ENCODE measurements around the gene IGLL1. TPM values are rescaled to one million over a fixed set of nuclear protein-coding genes. Genes with fewer than 3 reads are reported as not detected.

IGLL1 gene
- polyA plus RNA-seq, 1 donor (not counting 4 experiments of a cell fraction or from before 2014, with no cell fraction given), result not detected

GRCh38 chr22:23571486-23571885 is 8.6 kb downstream of the IGLL1 start:
- H3K9me3 ChIP-seq (ENCODE audit: control insufficient read depth, low read depth, low read length), result no peaks in the 10 kb centered on the region
- DNase-seq (ENCODE audit: low read depth, low spot score) (no peak), FAIRE-seq (no peak)
- H3K4me2 ChIP-seq (ENCODE audit: control insufficient read depth, extremely low read depth, insufficient read depth, low read depth, low read length), result no peak overlapping the region
- H3K36me3 ChIP-seq (ENCODE audit: control insufficient read depth in 2 of 2, extremely low read depth in 1 of 2, insufficient read depth in 2 of 2, low read length in 2 of 2), result no peaks in the 10 kb centered on the region
- no peak overlapping the region for H3K4me3 ChIP-seq (ENCODE audit: control insufficient read depth in 2 of 3, extremely low read depth in 1 of 3, insufficient read depth in 2 of 3, low read depth in 1 of 3, low read length in 3 of 3)
- no peak overlapping the region for H2AFZ ChIP-seq (ENCODE audit: control insufficient read depth, low read length)
- peaks cover 14% of the 10 kb centered on the region for H3K27me3 ChIP-seq (ENCODE audit: control insufficient read depth, extremely low read depth, insufficient read depth, low read length)
- H3K4me1 ChIP-seq (ENCODE audit: control insufficient read depth, extremely low read depth, insufficient read depth, low read length), result no peaks in the 10 kb centered on the region
- H3K27ac ChIP-seq (ENCODE audit: control insufficient read depth, insufficient read depth, low read length), result no peak overlapping the region
- no peaks in the 10 kb centered on the region for H3K9me1 ChIP-seq (ENCODE audit: control insufficient read depth, extremely low read depth, insufficient read depth, low read length)
- no peak overlapping the region for H3K9ac ChIP-seq (ENCODE audit: control insufficient read depth, extremely low read depth, insufficient read depth, low read length)
- no peaks in the 10 kb centered on the region for H3K79me2 ChIP-seq (ENCODE audit: control insufficient read depth, insufficient read depth, low read length)
- H4K20me1 ChIP-seq (ENCODE audit: control insufficient read depth, extremely low read depth, insufficient read depth, low read length), result no peaks in the 10 kb centered on the region
- TF ChIP-seq EZH2 (IDR thresholded peaks at IDR 0.05; ENCODE audit: low read length), result no peak
- TF ChIP-seq CTCF (optimal IDR thresholded peaks at IDR 0.05 in 1 of 3, IDR thresholded peaks at IDR 0.05 in 1 of 3, conservative IDR thresholded peaks at IDR 0.05 in 1 of 3; ENCODE audit: extremely low read depth in 1 of 3, insufficient read depth in 2 of 3, low read length in 3 of 3), result no peak
- dilution Hi-C loops (cut with MboI; ENCODE audit: extremely low pct_ligation_motif_present, low sequenced_read_pairs), result no loop called here

GRCh38 chr22:23570681-23571080 is 9.4 kb downstream of the IGLL1 start:
- Histone ChIP-seq H3K4me1 (ENCODE audit: control insufficient read depth, extremely low read depth, insufficient read depth, low read length) (no peaks in the 10 kb centered on the region), H3K36me3 (ENCODE audit: control insufficient read depth in 2 of 2, extremely low read depth in 1 of 2, insufficient read depth in 2 of 2, low read length in 2 of 2) (no peaks in the 10 kb centered on the region), H3K4me3 (ENCODE audit: control insufficient read depth in 2 of 3, extremely low read depth in 1 of 3, insufficient read depth in 2 of 3, low read depth in 1 of 3, low read length in 3 of 3) (no peak overlapping the region), H3K27ac (ENCODE audit: control insufficient read depth, insufficient read depth, low read length) (no peak overlapping the region), H3K9me3 (ENCODE audit: control insufficient read depth, low read depth, low read length) (no peaks in the 10 kb centered on the region), H3K9me1 (ENCODE audit: control insufficient read depth, extremely low read depth, insufficient read depth, low read length) (no peaks in the 10 kb centered on the region), H3K27me3 (ENCODE audit: control insufficient read depth, extremely low read depth, insufficient read depth, low read length) (peaks cover 19% of the 10 kb centered on the region), H3K4me2 (ENCODE audit: control insufficient read depth, extremely low read depth, insufficient read depth, low read depth, low read length) (no peak overlapping the region), H4K20me1 (ENCODE audit: control insufficient read depth, extremely low read depth, insufficient read depth, low read length) (no peaks in the 10 kb centered on the region), H2AFZ (ENCODE audit: control insufficient read depth, low read length) (no peak overlapping the region), H3K9ac (ENCODE audit: control insufficient read depth, extremely low read depth, insufficient read depth, low read length) (no peak overlapping the region), H3K79me2 (ENCODE audit: control insufficient read depth, insufficient read depth, low read length) (no peaks in the 10 kb centered on the region)
- dilution Hi-C loops (cut with MboI; ENCODE audit: extremely low pct_ligation_motif_present, low sequenced_read_pairs), result no loop called here
- no peak for TF ChIP-seq EZH2 (IDR thresholded peaks at IDR 0.05; ENCODE audit: low read length)
- no peak for TF ChIP-seq CTCF (optimal IDR thresholded peaks at IDR 0.05 in 1 of 3, IDR thresholded peaks at IDR 0.05 in 1 of 3, conservative IDR thresholded peaks at IDR 0.05 in 1 of 3; ENCODE audit: extremely low read depth in 1 of 3, insufficient read depth in 2 of 3, low read length in 3 of 3)
- FAIRE-seq (no peak), DNase-seq (ENCODE audit: low read depth, low spot score) (no peak)
